HG03097 (cell line): ENCODE results near the gene TTLL10.

ENCODE experiments used
- ATAC-seq: cut with Tn5 transposase; IDR thresholded peaks from one replicate; pipeline ENCODE4 v1.9.1; 2021; ENCODE audit not compliant: unreplicated experiment, low FRiP score

TTLL10 gene

DNA sequence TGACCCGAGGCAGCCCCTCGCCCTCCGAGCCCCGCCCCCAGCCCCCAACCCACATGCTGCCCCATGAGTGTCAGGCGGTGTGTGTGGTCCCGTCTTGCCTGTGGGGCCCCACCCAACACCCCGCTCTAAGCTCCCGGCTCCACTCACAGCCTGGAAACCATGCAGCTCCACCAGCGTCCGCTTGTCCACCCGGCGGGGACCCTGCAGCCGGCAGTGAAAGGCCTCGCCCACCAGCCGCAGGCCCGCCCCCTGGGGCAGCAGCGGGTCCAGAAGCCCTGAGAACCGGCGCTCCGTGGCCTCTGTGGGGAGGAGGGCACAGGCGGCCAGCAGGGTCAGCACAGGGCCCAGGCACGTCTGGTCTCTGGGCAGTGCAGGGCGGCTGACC is 70.1 kb downstream of the TTLL10 start:
- no peak for ATAC-seq

DNA sequence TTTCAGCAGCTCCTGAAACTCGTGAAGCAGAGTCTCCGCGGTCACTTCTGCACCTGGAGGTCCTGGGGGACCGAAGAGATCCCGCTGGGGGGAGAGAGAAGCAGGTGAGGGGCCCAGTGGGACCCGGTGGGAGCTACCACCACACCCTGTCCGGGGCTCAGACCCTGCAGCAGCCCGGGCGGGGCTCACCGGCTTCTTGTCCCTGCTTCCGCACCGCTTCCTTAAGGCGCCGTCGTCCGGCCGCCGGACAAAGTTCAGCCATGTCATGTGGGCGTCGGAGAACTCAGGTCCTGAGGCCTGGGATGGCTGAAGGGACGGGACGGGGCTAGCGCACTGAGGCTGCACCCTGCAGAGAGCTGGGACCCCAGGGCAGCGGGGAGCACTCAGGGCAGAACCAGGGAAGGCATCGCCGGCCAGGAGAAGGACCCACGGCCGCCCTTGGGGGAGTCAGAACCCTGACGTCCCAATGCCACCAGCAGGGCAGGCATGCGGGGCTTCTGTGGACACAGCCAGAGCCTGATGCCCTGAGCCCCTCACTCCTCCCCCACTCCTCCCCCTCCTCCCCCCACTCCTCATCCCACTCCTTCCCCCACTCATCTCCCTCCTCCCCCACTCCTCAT is 70.6 kb downstream of the TTLL10 start:
- ATAC-seq: no peak

DNA sequence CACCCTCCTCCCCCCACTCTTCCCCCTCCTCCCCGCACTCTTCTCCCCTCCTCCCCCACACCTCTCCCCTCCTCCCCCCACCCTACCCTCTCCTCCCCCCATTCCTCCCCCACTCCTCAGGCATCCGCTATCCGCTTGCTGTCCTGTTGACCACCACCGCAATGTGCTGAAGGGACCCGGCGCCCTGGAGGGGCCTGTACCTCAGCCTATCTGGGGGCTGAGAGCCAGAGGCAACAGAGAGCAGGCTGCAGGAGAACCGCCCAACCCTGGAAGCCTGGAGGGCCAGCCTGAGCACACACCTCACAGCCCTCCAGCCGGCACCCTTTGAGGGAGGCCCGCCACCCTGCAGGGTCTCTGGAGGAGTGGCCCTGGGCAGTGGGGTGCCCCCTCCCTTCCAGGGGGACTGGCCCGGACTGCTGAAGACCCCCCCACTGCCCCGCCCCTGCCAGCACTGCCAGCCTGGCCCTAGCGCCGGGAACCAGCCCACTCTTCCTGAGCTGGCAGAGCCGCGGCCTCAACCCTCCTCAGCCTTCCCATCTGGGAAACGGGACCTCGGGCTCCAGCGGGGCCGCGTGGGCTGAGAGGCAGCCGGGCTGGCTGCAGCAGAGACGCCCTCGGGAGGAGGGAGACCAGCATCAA is 71.6 kb downstream of the TTLL10 start:
- ATAC-seq: no peak

DNA sequence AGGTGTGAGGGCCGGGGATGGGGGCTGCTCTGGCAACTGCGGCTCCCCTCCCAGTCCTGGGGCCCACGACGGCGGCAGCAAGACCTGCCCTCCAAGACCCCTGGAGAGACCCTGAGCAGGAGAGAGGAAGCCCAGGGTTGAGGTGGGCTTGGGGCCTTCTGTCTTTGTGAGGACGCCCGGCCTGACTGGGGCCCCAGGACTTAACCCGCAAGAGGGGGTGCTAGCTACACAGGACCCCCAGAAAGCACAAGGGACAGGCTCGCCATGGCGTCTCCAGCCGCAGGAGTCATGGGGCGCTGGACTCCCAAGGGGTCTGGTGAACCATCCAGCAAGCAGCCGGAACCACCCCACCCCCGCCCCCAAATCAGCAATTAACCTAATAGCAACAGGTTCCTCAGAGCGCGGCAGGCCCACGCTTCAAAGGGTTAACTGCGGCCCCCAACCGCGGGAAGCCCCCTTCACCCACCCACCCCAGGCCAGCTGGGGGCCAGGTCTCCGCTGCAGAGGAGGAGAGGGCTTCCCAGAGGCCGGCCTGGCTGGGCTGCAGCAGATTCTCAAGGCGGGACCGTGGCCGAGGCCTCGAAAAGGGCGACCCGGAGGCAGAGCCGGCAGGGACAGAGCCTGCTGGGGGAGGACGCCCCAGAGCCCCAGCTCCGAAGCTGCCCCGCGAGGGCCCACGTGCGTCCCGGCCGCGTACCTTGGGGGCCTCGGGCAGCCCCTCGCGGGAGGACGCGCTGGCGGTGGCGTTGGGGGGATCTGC is 72.3 kb downstream of the TTLL10 start:
- no peak for ATAC-seq

DNA sequence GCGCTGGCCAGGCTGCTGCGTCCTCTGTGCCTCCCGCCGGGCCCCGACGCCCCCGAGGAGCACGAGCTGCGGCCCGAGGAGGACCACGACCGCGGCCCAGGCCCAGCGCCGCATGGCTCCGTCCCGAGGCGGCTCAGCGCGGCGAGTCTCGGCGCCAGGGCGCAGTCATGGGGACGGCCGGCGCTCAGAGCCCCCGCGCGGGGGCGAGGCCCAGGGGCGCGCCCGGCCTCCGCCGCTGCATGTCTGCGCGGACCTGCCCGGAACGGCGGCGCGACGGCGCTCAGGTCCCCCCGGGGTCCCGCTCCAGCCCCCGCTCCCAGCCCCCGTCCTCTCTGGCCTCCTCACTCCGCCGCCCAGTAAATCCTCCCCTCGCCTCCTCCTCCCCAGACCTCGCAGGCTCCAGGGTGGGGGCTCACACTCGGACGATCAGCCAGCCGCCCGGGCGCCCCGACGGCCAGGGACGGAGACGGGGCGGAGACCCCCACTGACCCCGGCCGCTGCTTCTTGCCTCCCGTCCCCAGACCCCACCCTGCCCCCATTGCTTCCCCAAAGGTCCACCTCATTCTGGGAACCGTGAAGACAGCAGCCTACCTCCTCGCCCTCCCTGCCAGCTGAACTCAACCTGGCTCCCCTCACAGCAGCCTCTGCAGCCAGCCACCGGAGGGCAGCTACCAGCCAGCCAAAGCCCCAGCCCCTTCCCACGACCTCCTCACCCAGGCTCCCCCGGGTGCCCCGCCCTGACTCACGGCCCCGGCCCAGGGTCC is 73.1 kb downstream of the TTLL10 start, which contains the start of gene C1QTNF12:
C1QTNF12 (minus strand) TSS at position 146 of the 764 bp plus-strand sequence; CDS start at position 114, 32 bp downstream.
- ATAC-seq: no peak

DNA sequence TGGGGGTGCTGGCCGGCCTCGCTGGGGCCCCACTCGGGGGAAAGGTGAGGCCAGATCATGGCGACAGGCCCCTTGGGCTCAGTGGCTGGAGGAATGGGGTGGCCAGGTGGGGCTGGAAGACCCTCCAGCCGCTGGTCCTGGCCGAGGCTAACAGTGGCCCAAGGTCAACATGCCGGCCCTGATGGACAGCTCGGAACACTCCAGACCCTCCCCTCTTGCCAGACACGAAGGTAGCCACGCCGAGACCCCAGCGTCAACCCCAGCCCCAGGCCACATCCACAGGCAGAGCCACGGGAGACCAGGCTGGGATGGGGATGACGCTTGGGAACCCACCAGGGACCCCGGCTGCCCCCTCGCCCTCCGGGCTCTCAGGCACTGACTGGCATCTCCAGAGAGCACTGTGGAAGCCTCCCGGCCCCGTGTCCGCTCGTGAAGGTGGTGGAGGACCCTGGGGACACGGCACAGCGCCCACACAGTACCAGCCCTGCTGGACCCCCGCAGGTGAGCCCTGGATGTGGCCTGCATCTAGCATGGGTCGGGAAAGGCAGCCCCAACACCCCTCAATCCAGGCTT is 73.7 kb downstream of the TTLL10 start:
- no peak for ATAC-seq
